GM19193 (cell line): ENCODE measurements around the gene GALM.
A peak's percentile ranks its signal among the peaks of the same experiment; 100 is the strongest.

ENCODE experiments used
- POLR2A ChIP-seq: IDR thresholded peaks from 4 replicates; pipeline ENCODE4 v1.6.1; 2011; ENCODE audit not compliant: insufficient read depth, insufficient read length; ENCODE audit errors: extremely low read depth

The GALM gene

GRCh38 chr2:38739524-38739923, 73.6 kb downstream of the GALM start:
- no peak for TF ChIP-seq POLR2A

GRCh38 chr2:38740851-38741731, 75.2 kb downstream of the GALM start:
- TF ChIP-seq POLR2A: no peak

- no peak for TF ChIP-seq POLR2A
Measured at GRCh38 chr2:38742797-38743559, 77.1 kb downstream of the GALM start.

- no peak for TF ChIP-seq POLR2A
Measured at GRCh38 chr2:38743672-38744398, 77.9 kb downstream of the GALM start.

GRCh38 chr2:38744399-38744780, 78.5 kb downstream of the GALM start:
- no peak for TF ChIP-seq POLR2A

GRCh38 chr2:38745267-38745666, 79.4 kb downstream of the GALM start:
- TF ChIP-seq POLR2A: no peak

GRCh38 chr2:38747007-38747424, 81.1 kb downstream of the GALM start:
- no peak for TF ChIP-seq POLR2A

GRCh38 chr2:38747819-38748218, 81.9 kb downstream of the GALM start:
- TF ChIP-seq POLR2A: no peak

- no peak for TF ChIP-seq POLR2A
Measured at GRCh38 chr2:38748391-38748790, 82.5 kb downstream of the GALM start.

GRCh38 chr2:38748943-38749804, 83.3 kb downstream of the GALM start:
- TF ChIP-seq POLR2A: no peak

- no peak for TF ChIP-seq POLR2A
Measured at GRCh38 chr2:38750011-38750890, 84.3 kb downstream of the GALM start.

GRCh38 chr2:38750891-38751595, 85.1 kb downstream of the GALM start, which contains the start of gene SRSF7:
Gene SRSF7 (minus strand): TSS chr2:38751361. CDS start chr2:38751256, 105 bp downstream.
- peak; percentile 100 for TF ChIP-seq POLR2A
